HG03066 (cell line): ENCODE measurements around the gene ADCY1.

Experiments
- ATAC-seq: cut with Tn5 transposase; IDR thresholded peaks from one replicate; pipeline ENCODE4 v1.9.1; 2021; ENCODE audit warnings: low read depth; ENCODE audit not compliant: unreplicated experiment

Gene ADCY1

DNA sequence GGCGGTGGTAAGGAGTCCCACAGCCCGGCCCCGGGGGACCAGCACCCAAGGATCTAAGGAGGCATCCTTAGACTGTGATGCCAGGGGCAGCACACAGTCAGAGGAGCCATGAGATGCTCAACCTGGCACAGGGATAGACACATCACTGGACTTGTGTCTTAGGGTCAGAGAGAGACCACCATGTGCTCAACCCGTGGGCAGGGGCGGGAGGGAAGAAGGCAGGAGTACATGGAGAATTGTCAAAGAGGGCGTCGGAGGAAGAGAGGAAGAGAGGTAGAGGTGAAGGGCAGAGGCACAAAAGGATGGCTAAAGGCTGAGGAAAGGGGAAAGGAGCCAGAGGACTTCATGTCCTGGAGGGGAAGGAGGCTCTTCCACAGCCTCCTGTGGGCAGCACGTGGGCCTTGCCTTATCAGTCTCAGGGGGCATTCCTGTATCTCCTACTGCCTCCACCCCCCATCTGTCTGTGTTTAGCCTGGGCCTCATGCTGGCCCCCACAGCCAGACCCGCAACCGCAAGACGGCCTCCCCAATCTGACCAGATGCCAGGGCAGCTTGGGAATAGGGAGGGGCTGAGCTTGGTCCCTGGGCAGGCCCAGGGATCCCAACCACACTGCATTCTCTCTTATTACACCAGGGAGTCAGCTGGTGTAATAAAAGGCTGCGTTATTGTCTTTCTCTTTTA, 2.2 kb downstream of the ADCY1 start:
- ATAC-seq = no peak

DNA sequence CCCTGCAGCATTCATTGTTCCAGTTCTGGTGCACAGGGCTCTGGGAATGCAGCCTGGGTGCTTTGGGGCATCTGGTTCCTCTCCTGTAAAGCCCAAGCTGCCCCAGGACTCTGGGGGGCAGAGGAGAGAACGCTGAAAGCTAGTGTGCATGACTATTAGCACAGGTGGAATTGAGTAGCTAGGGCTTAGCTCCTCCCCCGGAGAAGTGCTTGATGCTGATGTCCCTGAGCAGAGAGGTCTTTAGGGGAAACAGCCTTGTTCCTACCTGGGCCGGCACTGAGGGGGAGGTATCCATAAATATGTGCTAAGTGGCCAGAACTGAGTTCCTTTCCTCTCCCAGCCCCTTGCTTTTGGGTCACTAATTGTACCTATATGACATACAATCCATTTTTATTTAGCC, 3.9 kb downstream of the ADCY1 start:
- no peak for ATAC-seq

DNA sequence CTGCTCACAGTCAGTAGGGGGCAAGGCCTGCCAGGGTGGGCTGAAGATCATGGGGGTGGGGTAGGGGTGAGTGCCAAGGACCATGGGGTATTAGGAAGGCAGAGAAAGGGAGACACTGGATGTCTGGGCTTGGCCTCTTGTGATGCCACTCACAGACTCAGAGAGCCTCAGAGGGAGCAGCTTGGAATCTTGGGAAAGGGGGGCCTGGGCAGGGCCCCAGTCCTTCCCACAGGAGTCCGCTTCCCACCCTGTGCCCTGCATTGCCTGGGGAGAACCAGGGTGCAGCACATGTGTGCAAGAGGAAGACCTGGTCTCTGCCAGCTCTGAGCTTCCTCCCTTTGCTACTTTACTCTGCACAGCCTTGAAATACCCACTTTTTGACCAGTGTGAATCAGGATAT, 4.3 kb downstream of the ADCY1 start:
- ATAC-seq = no peak

DNA sequence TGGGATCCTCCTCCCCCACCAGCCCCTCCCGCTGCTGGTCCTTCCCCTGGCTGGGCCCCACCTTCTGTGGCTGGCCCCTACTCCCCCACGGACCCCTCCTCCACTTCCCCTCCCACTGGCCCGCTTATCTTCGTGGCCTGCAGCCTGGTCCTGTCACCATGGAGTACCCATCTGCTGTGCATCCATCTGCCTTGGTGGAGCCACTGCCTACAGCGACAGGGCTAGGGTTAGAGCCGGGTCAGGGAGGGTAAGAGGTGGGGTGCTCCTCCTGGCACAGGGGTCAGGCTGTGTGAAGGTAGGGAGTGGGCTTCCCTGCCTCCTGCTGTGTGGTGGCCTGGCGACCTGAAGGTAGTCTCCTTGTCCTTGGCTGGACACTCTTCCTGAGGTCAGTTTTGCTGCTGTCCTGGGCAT, 5.2 kb downstream of the ADCY1 start:
- no peak for ATAC-seq

DNA sequence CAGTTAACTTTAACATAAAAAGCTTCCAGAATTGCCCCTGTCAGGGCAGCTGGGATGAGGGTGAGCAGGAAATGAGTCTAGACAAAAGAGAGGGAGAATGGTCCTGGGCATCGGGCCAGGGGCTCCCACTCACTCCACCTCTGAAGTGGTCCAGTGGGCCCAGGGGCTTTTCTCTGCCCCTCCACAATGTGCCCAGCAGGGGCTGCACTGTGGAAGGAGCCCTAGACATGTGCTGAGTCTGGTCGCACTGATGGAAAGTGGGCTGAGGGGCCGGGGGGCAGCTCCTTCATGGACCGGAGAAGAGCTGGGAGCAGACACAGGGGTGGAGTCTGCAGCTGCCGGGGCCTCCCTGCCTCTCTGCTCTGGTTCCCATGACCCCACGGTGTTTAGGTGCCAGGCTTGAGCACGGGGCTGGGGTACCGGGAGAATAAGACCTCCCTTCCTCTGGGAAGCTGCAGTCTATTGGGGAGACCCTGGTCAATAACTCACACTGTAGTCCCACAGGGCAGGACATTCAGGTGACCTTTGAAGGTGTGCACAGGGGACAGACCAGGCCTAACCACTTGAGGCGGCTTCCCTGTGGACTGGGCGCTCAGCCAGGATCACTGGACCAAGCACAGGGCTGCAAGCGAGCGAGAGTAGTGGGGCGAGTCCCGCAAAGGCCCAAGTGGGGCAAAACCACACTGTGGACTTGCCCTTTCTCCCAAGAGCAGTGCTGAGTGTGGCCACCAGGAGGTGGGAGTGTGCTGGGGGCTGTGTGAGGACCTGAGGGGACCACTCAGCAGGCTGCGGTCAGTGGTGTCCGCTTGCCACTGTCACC, 6.1 kb downstream of the ADCY1 start:
- ATAC-seq = no peak

DNA sequence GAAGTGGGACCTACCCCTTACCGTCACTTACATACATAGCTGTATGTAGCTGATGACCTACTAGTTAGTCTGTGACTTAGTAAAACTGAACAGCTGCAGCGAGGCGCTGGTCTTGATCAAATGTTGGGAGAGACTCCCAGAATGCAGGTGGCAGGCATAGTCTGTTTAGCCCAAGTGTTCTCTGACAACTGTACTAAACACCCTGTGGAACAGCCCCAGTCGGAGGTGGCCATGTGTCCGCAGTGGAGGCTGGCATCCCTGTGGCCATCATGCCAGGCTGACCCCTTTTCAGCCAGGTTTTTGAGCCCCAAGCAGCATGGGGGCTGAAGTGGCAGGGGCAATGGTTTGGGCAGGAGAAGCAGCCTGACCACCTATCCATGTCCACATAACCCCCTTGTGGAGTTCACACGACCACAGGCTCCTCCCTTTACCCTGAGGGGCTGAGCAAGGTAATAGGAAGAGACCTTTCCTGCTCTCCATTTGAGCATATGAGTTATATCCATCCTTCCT, 7.2 kb downstream of the ADCY1 start:
- no peak for ATAC-seq

DNA sequence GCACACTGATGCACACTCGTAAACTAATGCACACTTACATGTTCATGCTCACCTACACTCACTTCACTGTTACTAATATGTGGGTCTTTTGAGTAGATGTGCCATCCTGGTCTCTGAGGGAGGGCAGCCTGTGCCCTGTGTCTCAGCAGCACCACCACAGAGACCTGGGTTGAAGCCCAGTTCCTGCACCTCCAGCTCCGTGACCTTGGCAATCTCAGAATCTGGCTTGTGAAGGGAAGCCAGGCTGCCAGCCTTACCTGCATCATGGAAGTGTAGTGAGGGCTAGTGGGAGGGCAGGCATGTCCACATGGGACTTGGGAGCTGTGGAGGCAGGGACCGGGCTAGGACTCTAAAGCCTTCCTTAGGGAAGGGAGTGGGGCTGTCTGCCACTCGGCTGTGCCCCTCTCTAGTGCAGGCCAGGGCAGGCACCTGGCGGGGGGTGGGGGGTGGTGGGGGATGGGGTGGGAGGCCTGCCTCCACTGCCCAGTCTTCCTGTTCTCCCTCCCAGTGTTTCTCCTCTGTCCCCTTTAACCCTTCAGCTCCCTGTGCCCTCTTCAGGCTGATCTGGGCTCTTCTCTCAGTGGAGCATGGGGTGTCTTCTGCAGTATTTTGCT, 8.1 kb downstream of the ADCY1 start:
- no peak for ATAC-seq

DNA sequence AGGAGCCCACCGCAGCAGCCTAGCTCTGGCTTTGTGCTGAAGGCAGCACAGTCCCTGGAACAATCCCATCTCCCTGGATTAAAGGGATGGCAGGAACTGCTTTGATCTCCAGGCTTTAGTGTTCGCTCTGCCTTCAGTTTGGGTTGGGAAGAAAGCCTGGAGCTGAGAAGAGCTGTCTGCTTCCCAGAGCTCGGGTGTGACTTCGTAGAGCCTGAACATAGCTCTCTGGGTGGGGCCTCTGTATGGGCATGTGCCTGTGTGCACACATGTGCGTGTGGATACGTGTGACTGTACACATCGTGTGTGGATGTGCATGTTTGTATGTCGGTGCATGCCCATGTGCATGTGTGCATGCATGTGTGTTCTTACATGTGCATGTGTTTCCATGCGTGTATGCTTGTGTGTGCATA, 8.7 kb downstream of the ADCY1 start:
- ATAC-seq = no peak

DNA sequence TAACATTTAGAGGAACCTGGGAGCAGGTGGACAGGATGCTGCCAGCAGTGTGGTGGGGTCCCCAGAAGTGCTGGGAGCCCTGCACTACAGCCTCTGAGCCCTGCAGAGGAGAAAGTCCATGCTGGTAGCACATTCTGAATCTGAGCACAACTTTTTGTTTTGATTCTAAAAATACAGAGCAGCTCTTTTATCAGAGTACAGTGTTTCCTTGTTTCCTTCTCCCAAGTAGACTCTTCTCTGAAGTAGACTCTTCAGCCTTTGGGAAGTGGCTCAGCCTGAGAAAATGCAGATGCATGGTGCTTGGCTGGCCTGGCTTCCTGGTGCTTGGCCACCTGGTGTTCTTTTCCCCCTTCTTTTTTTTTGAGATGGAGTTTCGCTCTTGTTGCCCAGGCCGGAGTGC, 9.1 kb downstream of the ADCY1 start:
- ATAC-seq = no peak

DNA sequence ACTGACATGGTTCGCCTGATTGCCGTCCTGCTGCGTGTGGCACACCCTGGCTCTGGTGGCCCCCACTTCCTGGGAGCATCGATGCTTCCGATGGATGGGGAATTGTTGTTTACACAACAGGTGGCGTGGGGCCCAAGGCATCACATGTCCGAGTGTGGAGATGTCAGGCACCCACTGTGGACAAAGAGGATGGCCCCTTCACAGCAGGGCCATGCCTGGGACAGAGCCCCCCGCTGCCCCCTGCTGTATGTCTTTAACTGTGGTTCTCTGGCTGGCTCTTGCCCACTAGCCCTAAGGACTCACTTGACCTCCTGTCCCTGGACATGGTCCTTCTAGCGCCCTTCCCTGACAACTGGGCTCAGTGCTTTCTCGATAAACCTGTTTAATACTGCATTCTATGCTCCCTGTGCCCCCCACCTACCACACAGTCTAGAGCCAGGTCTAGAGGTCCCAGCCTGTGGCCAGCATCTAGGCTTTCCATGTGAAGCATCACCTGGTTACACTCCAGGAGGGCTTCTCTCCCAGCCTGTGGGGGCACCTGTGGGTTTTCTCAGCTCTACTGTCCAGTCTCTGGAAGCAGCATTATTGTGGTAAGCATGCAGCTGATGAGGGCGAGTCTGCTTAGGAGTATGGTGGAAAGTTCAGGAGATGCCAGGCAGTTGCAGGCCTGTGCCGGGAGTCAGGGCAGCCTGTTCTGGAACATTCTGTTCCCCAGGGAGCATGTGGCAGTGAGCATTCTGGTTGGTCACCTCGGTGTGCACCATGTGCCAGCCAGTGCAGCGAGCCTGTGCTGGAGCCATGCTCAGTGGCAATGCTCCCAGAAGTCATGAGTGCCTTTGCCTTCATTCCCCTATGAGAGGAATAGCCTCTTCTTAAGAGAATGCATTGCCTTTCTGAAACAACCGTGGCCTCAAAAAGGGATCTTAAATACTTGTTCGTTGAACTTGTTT, 10.4 kb downstream of the ADCY1 start:
- ATAC-seq = no peak

DNA sequence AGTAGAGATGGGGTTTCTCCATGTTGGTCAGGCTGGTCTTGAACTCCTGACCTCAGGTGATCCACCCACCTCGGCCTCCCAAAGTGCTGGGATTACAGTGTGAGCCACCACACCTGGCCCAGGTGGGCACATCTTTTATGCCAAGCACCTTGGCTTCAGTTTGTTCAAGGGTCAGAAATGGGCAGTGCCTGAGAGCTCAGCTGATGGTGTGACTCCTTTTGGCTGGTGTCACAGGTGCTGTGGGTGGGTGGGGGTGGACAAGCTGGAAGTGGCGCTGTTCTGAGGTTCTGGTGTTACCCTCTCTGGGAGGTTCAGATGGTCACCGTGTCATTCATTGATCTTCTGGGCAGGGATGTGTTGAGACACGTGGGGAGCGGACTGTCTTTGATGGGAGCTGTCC, 11.5 kb downstream of the ADCY1 start:
- ATAC-seq = no peak

DNA sequence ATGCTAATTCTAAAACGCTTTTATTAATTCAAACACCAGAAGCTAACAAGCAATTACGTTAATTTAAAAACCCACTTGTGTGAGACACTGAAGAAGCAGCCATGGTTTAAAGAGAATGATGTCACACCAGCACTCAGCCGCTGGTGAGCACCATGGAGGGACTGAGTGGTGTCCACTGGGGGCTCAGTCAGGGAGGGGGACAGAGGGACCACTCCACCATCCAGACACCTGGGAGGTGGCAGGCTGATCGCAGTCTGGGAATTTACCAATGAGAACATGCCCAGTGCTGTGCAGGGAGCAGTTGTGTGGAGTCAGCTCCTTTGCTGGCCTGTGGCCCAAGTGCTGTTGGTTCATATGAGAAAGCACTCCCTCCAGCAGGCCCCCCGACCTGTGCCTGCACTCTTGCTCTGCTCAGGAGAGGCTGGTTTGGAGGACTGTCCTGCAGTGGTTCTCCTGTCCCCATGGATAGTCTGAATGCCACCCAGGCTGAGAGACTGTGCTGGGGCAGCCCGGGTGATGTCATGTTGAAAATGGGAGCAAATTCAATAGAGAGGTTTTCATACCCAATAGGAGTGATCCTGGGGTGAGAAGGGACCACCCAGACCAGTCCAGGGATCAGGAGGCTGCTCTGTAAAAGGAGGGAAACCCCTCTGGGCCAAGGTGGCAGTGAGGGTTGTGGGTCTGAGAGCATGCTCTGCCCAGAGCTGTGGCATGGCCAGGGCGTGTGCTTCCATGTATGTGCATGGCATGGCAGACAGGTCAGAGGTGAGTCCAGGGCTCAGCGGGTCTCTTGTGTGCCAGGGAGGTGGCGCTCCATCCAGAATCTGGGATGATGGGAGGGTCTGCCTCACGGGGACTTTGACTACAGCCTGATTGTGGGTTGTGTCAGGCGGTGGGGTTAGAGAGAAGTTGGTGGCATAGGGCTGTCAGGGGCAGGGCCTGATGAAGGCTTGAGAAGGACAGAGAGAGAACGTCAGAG, 12.7 kb downstream of the ADCY1 start:
- ATAC-seq = no peak

DNA sequence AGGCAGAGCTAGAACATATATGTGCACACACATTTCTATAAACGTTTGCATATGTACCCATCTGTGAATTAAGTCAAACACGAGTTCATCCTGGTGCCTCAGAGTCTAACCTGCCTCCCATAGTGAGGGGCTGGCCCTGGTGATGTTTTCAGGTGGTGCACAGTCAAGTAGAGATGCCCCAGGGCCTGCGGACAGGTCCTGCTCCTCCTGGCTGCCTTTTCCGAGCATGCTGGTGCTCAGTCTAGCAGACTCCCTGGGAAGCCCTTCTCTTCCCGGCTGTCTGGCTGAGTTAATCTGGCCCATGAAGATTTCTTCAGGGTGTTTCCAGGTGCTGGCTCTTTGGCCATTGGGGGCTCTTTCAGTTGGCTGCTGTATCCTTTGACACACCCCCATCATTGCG, 14.3 kb downstream of the ADCY1 start:
- ATAC-seq = no peak

DNA sequence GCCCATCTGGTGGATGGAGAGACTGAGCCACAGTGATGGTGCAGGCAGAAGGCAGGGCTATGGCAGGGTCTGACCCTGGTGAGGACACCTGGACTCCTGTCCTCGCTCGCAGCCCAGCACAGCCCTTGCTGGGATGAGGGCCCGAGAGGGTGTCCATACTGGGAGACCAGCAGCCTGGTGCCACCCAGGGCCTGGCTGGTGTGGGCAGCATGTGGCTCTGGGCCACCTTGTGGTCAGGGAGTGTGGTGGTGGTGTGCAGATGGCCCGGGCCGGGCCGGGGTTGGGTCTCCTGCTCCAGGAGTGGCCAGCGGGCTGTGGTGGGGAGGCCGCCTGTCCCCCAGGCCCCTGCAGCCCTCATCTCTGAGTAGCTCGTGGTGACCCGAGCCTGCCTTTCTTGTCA, 14.9 kb downstream of the ADCY1 start:
- no peak for ATAC-seq

DNA sequence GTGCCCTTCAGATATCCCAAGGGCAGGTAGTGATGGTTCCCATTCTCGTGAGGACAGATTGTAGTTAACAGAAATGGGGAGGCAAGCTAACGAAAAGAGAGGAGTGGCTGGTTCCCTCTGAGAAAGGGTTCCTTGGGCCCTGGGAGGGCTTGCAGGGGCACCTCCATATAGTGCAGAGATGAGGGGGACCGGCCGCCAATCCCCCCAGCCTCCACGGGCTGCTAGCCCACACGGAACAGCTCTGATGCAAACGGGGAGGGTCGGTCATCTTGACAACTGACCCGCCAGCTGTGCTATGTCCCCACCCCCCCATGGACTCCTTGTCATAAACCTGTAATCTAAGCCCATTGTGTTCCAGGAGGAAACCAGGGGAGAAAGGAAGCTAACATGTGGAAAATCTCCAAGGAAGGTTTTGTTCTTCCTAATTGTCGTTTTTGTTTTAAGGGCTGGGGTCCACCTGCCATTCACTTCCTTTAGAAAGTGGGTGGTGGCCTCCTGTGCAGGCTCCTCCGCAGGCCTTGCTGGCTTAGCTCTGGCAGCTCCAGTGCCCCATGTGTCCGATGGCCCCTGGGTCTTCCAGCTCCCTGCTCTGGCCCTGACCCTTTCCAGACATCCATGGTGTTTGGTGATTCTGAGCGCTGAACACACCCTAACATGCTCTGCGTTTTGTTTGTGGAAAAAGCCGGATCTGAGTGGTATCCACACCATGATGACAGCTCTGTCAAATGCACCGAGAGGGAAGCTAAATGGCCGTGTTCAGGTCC, 15.9 kb downstream of the ADCY1 start:
- ATAC-seq = no peak

DNA sequence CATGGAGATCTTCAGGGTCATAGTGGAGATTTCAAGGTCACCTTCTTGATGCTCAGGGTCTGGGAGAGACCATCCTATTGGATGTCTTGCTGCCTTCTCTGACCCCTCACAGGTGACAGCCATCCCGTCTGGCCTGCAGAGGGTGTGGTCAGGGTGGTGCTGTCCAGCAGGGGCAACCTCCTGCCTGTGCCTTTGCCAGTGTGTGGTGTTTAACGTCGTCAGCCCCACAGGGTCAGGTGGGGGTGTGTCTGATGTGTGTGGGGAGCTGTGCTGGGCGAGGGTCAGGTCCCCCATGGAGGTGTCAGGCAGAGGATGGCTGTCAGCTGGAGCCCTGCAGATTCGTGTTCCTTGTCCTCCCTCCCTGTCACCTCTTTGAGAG, 16.5 kb downstream of the ADCY1 start:
- no peak for ATAC-seq

DNA sequence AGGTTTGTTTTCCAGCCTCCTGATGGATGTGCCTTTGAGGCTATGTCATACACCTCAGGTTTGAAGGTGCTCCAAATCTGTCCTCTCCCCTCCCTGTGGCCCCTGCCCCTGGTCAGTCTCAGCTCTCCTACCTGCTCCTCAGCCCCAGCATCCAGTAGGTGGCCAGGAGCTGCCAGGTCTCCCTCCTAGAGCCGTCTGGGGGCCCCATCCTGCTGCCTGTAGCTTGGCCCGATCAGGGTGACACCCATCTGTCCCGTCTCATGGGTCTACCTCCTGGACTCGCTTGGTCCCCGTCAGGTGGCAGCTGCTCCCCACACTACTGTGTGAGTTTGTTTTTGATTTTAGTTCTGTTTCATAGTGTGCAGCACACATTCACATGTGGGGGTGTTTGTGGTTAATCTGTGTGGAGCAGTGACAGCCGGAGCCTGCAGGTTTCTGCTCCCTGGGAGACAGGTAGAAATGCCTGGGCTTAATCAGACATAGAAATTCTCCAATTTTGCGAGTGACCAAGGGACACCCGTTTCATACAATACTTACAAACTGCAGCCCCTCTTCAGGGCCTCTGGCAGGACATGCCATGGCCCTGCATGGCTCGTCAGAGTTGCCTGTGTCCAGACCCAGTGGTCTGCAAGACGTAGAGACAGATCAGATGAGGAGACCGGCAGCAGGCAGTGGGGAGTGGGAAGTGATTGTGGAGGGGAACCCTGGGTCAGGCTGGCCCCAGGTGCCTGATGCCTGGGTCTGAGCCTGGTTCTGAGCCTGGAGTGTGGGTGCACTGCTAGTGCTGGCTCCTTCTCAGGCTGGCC, 17.1 kb downstream of the ADCY1 start:
- no peak for ATAC-seq
